H9 (cell line): ENCODE measurements around the gene CCDC174. TPM values are rescaled to one million over a fixed set of nuclear protein-coding genes. Genes with fewer than 3 reads are reported as not detected.

ENCODE experiments used
- DNase-seq: peaks from one replicate; pipeline ENCODE4 v3.0.0-alpha.2; 2017
- H2AFZ ChIP-seq: one replicate; pipeline ENCODE4 v1.6.1; 2013; ENCODE audit warnings: mild to moderate bottlenecking, low read length, control low read depth, moderate library complexity
- H2AK5ac ChIP-seq: 2 replicates; pipeline ENCODE4 v1.6.1; 2013; ENCODE audit warnings: low read length, control low read depth, mixed read lengths; ENCODE audit not compliant: insufficient read length
- H2BK120ac ChIP-seq: one replicate; pipeline ENCODE4 v1.6.1; 2013; ENCODE audit warnings: low read depth, mild to moderate bottlenecking, low read length, control low read depth, inconsistent platforms; ENCODE audit not compliant: poor library complexity, severe bottlenecking
- H2BK12ac ChIP-seq: 2 replicates; pipeline ENCODE4 v1.6.1; 2013; ENCODE audit warnings: low read length, control low read depth, mixed read lengths, low read depth; ENCODE audit not compliant: insufficient read length
- H2BK15ac ChIP-seq: 2 replicates; pipeline ENCODE4 v1.6.1; 2013; ENCODE audit warnings: low read depth, low read length, control low read depth
- H2BK20ac ChIP-seq: one replicate; pipeline ENCODE4 v1.6.1; 2013; ENCODE audit warnings: low read depth, mild to moderate bottlenecking, low read length, control low read depth, inconsistent platforms; ENCODE audit not compliant: poor library complexity, severe bottlenecking
- H2BK5ac ChIP-seq: 2 replicates; pipeline ENCODE4 v1.6.1; 2013; ENCODE audit warnings: low read length, control low read depth, mixed read lengths; ENCODE audit not compliant: insufficient read length
- H3K14ac ChIP-seq: 2 replicates; pipeline ENCODE4 v1.6.1; 2013; ENCODE audit warnings: low read length, control low read depth; ENCODE audit not compliant: insufficient read depth
- H3K18ac ChIP-seq: 2 replicates; pipeline ENCODE4 v1.6.1; 2013; ENCODE audit warnings: low read depth, mild to moderate bottlenecking, mixed read lengths, low read length, control low read depth; ENCODE audit not compliant: insufficient read length
- H3K23ac ChIP-seq: 2 replicates; pipeline ENCODE4 v1.6.1; 2013; ENCODE audit warnings: low read length, control low read depth, mixed read lengths, low read depth; ENCODE audit not compliant: insufficient read length
- H3K23me2 ChIP-seq: 2 replicates; pipeline ENCODE4 v1.6.1; 2013; ENCODE audit warnings: low read depth, mild to moderate bottlenecking, mixed read lengths, low read length, control low read depth; ENCODE audit not compliant: insufficient read length, poor library complexity, severe bottlenecking
- H3K27ac ChIP-seq: 2 replicates; pipeline ENCODE4 v1.5.1; 2013; ENCODE audit warnings: low read length, control low read depth, mixed read lengths, low read depth; ENCODE audit not compliant: insufficient read length
- H3K27me3 ChIP-seq: 2 replicates; pipeline ENCODE4 v1.6.1; 2013; ENCODE audit warnings: low read length, control low read depth, inconsistent platforms; ENCODE audit not compliant: insufficient read depth
- H3K4ac ChIP-seq: 2 replicates; pipeline ENCODE4 v1.6.1; 2013; ENCODE audit warnings: low read depth, mild to moderate bottlenecking, control low read depth, inconsistent platforms, low read length, moderate library complexity
- H3K4me1 ChIP-seq: 2 replicates; pipeline ENCODE4 v1.6.1; 2013; ENCODE audit warnings: low read length, control low read depth, inconsistent platforms; ENCODE audit not compliant: insufficient read depth
- H3K4me2 ChIP-seq: 2 replicates; pipeline ENCODE4 v1.6.1; 2013; ENCODE audit warnings: low read length, control low read depth, mixed read lengths; ENCODE audit not compliant: insufficient read length, insufficient read depth
- H3K56ac ChIP-seq: 2 replicates; pipeline ENCODE4 v1.6.1; 2013; ENCODE audit warnings: low read depth, mild to moderate bottlenecking, mixed read lengths, low read length, control low read depth; ENCODE audit not compliant: insufficient read length
- H3K79me1 ChIP-seq: 2 replicates; pipeline ENCODE4 v1.6.1; 2013; ENCODE audit warnings: low read depth, mild to moderate bottlenecking, moderate library complexity, low read length, control low read depth, inconsistent platforms; ENCODE audit not compliant: insufficient read depth, poor library complexity, severe bottlenecking
- H3K79me2 ChIP-seq: 2 replicates; pipeline ENCODE4 v1.6.1; 2013; ENCODE audit warnings: low read length, control low read depth, inconsistent platforms; ENCODE audit not compliant: insufficient read depth
- H3K9ac ChIP-seq: 2 replicates; pipeline ENCODE4 v1.6.1; 2013; ENCODE audit warnings: low read length, control low read depth, mixed read lengths; ENCODE audit not compliant: insufficient read length; ENCODE audit errors: extremely low read depth
- H3K9me3 ChIP-seq: one replicate; pipeline ENCODE4 v1.6.1; 2013; ENCODE audit warnings: low read depth, low read length, inconsistent platforms; ENCODE audit not compliant: control insufficient read depth
- H3T11ph ChIP-seq: one replicate; pipeline ENCODE4 v1.6.1; 2013; ENCODE audit warnings: mild to moderate bottlenecking, low read length, control low read depth, inconsistent platforms
- H4K20me1 ChIP-seq: one replicate; pipeline ENCODE4 v1.6.1; 2013; ENCODE audit not compliant: control insufficient read depth, insufficient read length, insufficient read depth
- H4K5ac ChIP-seq: 2 replicates; pipeline ENCODE4 v1.6.1; 2013; ENCODE audit warnings: low read depth, mild to moderate bottlenecking, mixed read lengths, low read length, control low read depth; ENCODE audit not compliant: insufficient read length
- H4K8ac ChIP-seq: replicated peaks from 2 replicates; pipeline ENCODE4 v1.6.1; 2013; ENCODE audit warnings: low read length, control low read depth, mixed read lengths, low read depth; ENCODE audit not compliant: insufficient read length
- H4K91ac ChIP-seq: 2 replicates; pipeline ENCODE4 v1.6.1; 2013; ENCODE audit warnings: low read depth, mild to moderate bottlenecking, moderate library complexity, mixed read lengths, low read length, control low read depth; ENCODE audit not compliant: insufficient read length
- H3K27ac Mint-ChIP-seq, 3 experiments: 2 replicates in 2 of 3; 3 replicates in 1 of 3; pipeline ENCODE4 v1.8.0; 2020 to 2021; ENCODE audit warnings: mixed read lengths in 3 of 3, mild to moderate bottlenecking in 1 of 3, moderate library complexity in 1 of 3
- H3K27me3 Mint-ChIP-seq: 2 replicates; pipeline ENCODE4 v1.8.0; 2021; ENCODE audit warnings: low read depth, mild to moderate bottlenecking, moderate library complexity, mixed read lengths
- H3K36me3 Mint-ChIP-seq, 3 experiments: 2 replicates in 2 of 3; 3 replicates in 1 of 3; pipeline ENCODE4 v1.8.0; 2020 to 2021; ENCODE audit warnings: low read depth in 3 of 3, mixed read lengths in 3 of 3; ENCODE audit not compliant: insufficient read depth in 1 of 3
- H3K4me1 Mint-ChIP-seq, 2 experiments: 2 replicates each; pipeline ENCODE4 v1.8.0; 2020; ENCODE audit warnings: mixed read lengths in 2 of 2
- H3K4me3 Mint-ChIP-seq, 2 experiments: 2 replicates in 1 of 2; 3 replicates in 1 of 2; pipeline ENCODE4 v1.8.0; 2020 to 2021; ENCODE audit warnings: mild to moderate bottlenecking in 2 of 2, mixed read lengths in 2 of 2, moderate library complexity in 1 of 2
- H3K9me3 Mint-ChIP-seq, 2 experiments: 2 replicates in 1 of 2; 3 replicates in 1 of 2; pipeline ENCODE4 v1.8.0; 2020; ENCODE audit warnings: mild to moderate bottlenecking in 2 of 2, mixed read lengths in 2 of 2, moderate library complexity in 1 of 2
- WGBS: extraction: QIAGEN DNeasy Blood & Tissue Kit; methylation state at CpG from one replicate; pipeline ENCODE4 v1.1.7; 2013; ENCODE audit warnings: missing lambda C conversion rate, low lambda C conversion rate, mixed read lengths; ENCODE audit not compliant: insufficient read length; ENCODE audit errors: extremely low coverage; 5-methylcytosine and 5-hydroxymethylcytosine counted together
- total RNA-seq: library from RNA; stranded (reverse); gene quantifications from 2 replicates; pipeline ENCODE4 v1.2.1, GENCODE V29; 2021
- TF ChIP-seq, protein P1 (sequence below): fragments of 200-600 bp; sonication (generic); conservative IDR thresholded peaks from 3 replicates; pipeline ENCODE4 v1.8.0; 2021; ENCODE audit warnings: antibody characterized with exemption, mild to moderate bottlenecking

The CCDC174 gene
- total RNA-seq, 1 experiment from 2014 or later = 15.2 TPM

DNA sequence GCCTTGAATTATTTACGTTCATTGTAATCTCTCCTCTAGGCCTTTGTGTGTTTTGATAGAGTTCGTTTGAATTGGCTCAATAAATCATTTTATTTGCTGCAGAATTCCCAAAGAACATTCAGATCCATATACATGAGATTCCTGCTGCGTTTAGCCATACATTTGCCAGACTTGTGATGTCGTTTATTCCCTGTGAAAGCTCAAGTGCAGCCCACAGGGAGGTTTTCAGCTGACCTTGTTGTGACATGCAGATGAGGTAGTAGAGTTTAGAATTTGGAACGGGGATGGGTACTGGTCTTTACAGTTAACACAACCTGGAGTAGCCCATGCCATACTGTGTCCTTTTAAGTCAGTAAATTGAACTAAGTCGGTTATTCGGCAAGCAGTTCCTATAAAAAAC lies 23.3 kb downstream of the CCDC174 start, which contains the start of gene C3orf20:
Gene C3orf20, plus strand, starts transcription at position 301 of the 400 bp plus-strand sequence. CDS start 7,573 bp downstream, outside the sequence.
- Histone ChIP-seq H2BK5ac (no peak within 1 kb of the TSS), H3K23me2 (no peaks in the 10 kb centered on the region), H3K23ac (no peak within 1 kb of the TSS), H3K14ac (no peak within 1 kb of the TSS), H3K56ac (no peak within 1 kb of the TSS), H2BK20ac (no peak within 1 kb of the TSS), H3K9me3 (no peaks in the 10 kb centered on the region), H4K8ac (no peak within 1 kb of the TSS), H3K27me3 (no peaks in the 10 kb centered on the region), H2AFZ (no peak within 1 kb of the TSS), H3K4me2 (no peak within 1 kb of the TSS), H3K79me1 (no peaks in the 10 kb centered on the region), H3K18ac (no peak within 1 kb of the TSS), H3K27ac (no peak within 1 kb of the TSS), H4K91ac (no peak within 1 kb of the TSS), H2AK5ac (no peak within 1 kb of the TSS), H4K20me1 (no peaks in the 10 kb centered on the region), H3K4ac (no peak within 1 kb of the TSS), H2BK15ac (no peak within 1 kb of the TSS), H3T11ph (no peak within 1 kb of the TSS), H3K4me1 (no peaks in the 10 kb centered on the region), H3K9ac (no peak within 1 kb of the TSS), H4K5ac (no peak within 1 kb of the TSS), H2BK12ac (no peak within 1 kb of the TSS), H2BK120ac (no peak within 1 kb of the TSS), H3K79me2 (no peaks in the 10 kb centered on the region)
- no peak for DNase-seq
- H3K36me3 Mint-ChIP-seq = peaks cover 10 to 33% (median 31%) of the 10 kb centered on the region in 3 experiments; a peak in 6 of 7 replicates
- H3K4me3 Mint-ChIP-seq = no peak within 1 kb of the TSS
- no CpG with 5 or more reads among the region's 7 CpGs for WGBS
- peaks cover 0 to 2% of the 10 kb centered on the region in 2 experiments; a peak in 1 of 5 replicates for H3K9me3 Mint-ChIP-seq
- no peaks in the 10 kb centered on the region for H3K27me3 Mint-ChIP-seq
- no peaks in the 10 kb centered on the region for H3K4me1 Mint-ChIP-seq
- no peak within 1 kb of the TSS for H3K27ac Mint-ChIP-seq
- TF ChIP-seq, protein P1, sequence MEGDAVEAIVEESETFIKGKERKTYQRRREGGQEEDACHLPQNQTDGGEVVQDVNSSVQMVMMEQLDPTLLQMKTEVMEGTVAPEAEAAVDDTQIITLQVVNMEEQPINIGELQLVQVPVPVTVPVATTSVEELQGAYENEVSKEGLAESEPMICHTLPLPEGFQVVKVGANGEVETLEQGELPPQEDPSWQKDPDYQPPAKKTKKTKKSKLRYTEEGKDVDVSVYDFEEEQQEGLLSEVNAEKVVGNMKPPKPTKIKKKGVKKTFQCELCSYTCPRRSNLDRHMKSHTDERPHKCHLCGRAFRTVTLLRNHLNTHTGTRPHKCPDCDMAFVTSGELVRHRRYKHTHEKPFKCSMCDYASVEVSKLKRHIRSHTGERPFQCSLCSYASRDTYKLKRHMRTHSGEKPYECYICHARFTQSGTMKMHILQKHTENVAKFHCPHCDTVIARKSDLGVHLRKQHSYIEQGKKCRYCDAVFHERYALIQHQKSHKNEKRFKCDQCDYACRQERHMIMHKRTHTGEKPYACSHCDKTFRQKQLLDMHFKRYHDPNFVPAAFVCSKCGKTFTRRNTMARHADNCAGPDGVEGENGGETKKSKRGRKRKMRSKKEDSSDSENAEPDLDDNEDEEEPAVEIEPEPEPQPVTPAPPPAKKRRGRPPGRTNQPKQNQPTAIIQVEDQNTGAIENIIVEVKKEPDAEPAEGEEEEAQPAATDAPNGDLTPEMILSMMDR = no peak
